ENCODE measurements around the gene BRI3. TPM values are rescaled to one million over a fixed set of nuclear protein-coding genes. Genes with fewer than 3 reads are reported as not detected.

BRI3 gene
- total RNA-seq, 1 experiment from 2014 or later, result 102 TPM

DNA sequence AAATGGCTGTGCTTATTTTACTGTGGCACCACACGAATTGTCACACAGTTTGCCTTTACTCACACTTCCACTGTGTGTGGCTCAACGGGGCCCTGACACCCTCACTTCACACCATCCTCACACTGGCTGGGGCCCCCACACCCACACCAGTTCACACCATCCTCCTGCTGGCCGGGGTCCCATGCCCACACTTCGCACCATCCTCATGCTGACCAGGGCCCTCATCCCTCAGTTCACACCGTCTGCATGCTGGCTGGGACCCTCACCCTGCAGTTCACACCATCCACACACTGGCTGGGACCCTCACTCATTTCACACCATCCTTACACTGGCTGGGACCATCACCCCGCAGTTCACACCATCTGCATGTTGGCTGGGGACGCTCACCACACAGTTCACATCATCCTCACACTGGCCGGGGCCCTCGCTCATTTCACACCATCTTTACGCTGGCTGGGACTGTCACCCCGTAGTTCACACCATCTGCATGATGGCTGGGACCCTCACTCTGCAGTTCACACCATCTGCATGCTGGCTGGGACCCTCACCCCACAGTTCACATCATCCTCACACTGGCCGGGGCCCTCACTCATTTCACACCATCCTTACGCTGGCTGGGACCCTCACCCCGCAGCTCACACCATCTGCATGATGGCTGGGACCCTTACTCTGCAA lies 36.0 kb downstream of the BRI3 start:
- Histone ChIP-seq H3K27me3 (ENCODE audit: insufficient read depth, low read length) (no peaks in the 10 kb centered on the region), H3K4me1 (ENCODE audit: control insufficient read depth in 1 of 2, insufficient read depth in 2 of 2, low read length in 2 of 2) (no peaks in the 10 kb centered on the region), H3K79me2 (ENCODE audit: insufficient read depth, low read length) (peaks cover 15% of the 10 kb centered on the region; the same call in 1 of the 2 replicates), H3K4me3 (replicated peaks in 1 of 2; ENCODE audit: low read depth in 1 of 2, low read length in 2 of 2) (no peak overlapping the region), H3K9me3 (ENCODE audit: control insufficient read depth in 1 of 2, insufficient read depth in 1 of 2, low read depth in 1 of 2, low read length in 2 of 2) (no peaks in the 10 kb centered on the region), H3K9me2 (ENCODE audit: insufficient read depth) (no peaks in the 10 kb centered on the region), H3K4me2 (ENCODE audit: low read length) (no peak overlapping the region), H3K27ac (ENCODE audit: low read depth, low read length) (no peak overlapping the region), H3K9ac (ENCODE audit: low read length) (no peak overlapping the region), H3K36me3 (ENCODE audit: control insufficient read depth in 1 of 2, insufficient read depth in 2 of 2, low read length in 2 of 2) (peaks cover 8 to 12% of the 10 kb centered on the region in 2 experiments; a peak in 2 of 4 replicates), H4K20me1 (ENCODE audit: insufficient read depth) (no peaks in the 10 kb centered on the region), H2AFZ (ENCODE audit: low read depth, low read length, poor library complexity, severe bottlenecking) (no peak overlapping the region)
- POLR2A ChIA-PET, result no interaction called here
- TF ChIP-seq TCF7L2 (IDR thresholded peaks at IDR 0.05; ENCODE audit: borderline replicate concordance, extremely low read depth, insufficient read depth, insufficient read length), result no peak
- TF ChIP-seq POLR2A (IDR thresholded peaks at IDR 0.05; ENCODE audit: borderline replicate concordance, extremely low read depth, insufficient read depth, insufficient read length), result no peak
- TF ChIP-seq EGR1 (IDR thresholded peaks at IDR 0.05; ENCODE audit: low read depth), result no peak
- TF ChIP-seq ZNF274 (IDR thresholded peaks at IDR 0.05; ENCODE audit: low read depth, low read length), result no peak
- TF ChIP-seq POLR2AphosphoS5 (IDR thresholded peaks at IDR 0.05; ENCODE audit: low read depth, low read length), result no peak
- TF ChIP-seq YY1 (IDR thresholded peaks at IDR 0.05; ENCODE audit: extremely low read depth, insufficient replicate concordance, low read depth, low read length), result no peak
- no peak for TF ChIP-seq EZH2phosphoT487 (IDR thresholded peaks at IDR 0.05; ENCODE audit: borderline replicate concordance)
- no peak for TF ChIP-seq CBX3 (IDR thresholded peaks at IDR 0.05; ENCODE audit: low read depth)
- TF ChIP-seq RAD21 (IDR thresholded peaks at IDR 0.05; ENCODE audit: low read depth), result no peak
- TF ChIP-seq, protein P1, sequence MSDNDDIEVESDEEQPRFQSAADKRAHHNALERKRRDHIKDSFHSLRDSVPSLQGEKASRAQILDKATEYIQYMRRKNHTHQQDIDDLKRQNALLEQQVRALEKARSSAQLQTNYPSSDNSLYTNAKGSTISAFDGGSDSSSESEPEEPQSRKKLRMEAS (IDR thresholded peaks at IDR 0.05), result no peak
- TF ChIP-seq, protein P2, sequence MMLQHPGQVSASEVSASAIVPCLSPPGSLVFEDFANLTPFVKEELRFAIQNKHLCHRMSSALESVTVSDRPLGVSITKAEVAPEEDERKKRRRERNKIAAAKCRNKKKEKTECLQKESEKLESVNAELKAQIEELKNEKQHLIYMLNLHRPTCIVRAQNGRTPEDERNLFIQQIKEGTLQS (IDR thresholded peaks at IDR 0.05), result no peak
- TF ChIP-seq ELF1 (IDR thresholded peaks at IDR 0.05; ENCODE audit: borderline replicate concordance, low read depth), result no peak
- TF ChIP-seq SP1 (IDR thresholded peaks at IDR 0.05; ENCODE audit: low read depth), result no peak
- TF ChIP-seq FOSL1 (IDR thresholded peaks at IDR 0.05; ENCODE audit: low read depth), result no peak
- TF ChIP-seq CTCF (IDR thresholded peaks at IDR 0.05 in 2 of 3, conservative IDR thresholded peaks at IDR 0.05 in 1 of 3; ENCODE audit: borderline replicate concordance in 1 of 3, insufficient read depth in 1 of 3, low read depth in 2 of 3, low read length in 2 of 3), result no peak
- no peak for TF ChIP-seq ZFX (IDR thresholded peaks at IDR 0.05)
- intact Hi-C loops (cut with micrococcal nuclease), result no loop called here
- CTCF ChIA-PET, result no interaction called here
- BruUV-seq (replicated peaks), result no TSS peak
- RAD21 ChIA-PET (ENCODE audit: low non-redundant PET in 1 of 2, low total read pairs in 2 of 2, uncharacterized antibody in 2 of 2, unreplicated experiment in 2 of 2), result no interaction called here
- ATAC-seq (no peak), DNase-seq (ENCODE audit: low read depth, low spot score) (no peak)

Measured in HCT116 (cell line).